WERI-Rb-1 (cell line): Measurements from ENCODE around the gene CHCHD1.
A peak's percentile ranks its signal among the peaks of the same experiment; 100 is the strongest.
"Not testable (repeated sequence)": the region's sequence is repeated elsewhere in the genome, so short reads cannot be mapped to it uniquely, and the experiment has no call there.

Experiments used
- DNase-seq: peaks from one replicate; pipeline ENCODE4 v3.0.0-alpha.2; 2020
- H3K27ac ChIP-seq: fragments of 250-450 bp; sonication (Bioruptor Pico); 2 replicates; pipeline ENCODE4 v1.5.1; 2020; ENCODE audit warnings: mild to moderate bottlenecking, moderate library complexity
- H3K27me3 ChIP-seq: fragments of 250-450 bp; sonication (Bioruptor Pico); 2 replicates; pipeline ENCODE4 v1.5.1; 2021; ENCODE audit warnings: mild to moderate bottlenecking, low read depth, moderate library complexity; ENCODE audit not compliant: insufficient read depth, severe bottlenecking
- H3K36me3 ChIP-seq: fragments of 250-450 bp; sonication (Bioruptor Pico); 2 replicates; pipeline ENCODE4 v1.5.1; 2020; ENCODE audit warnings: mild to moderate bottlenecking, moderate library complexity
- H3K4me3 ChIP-seq: 2 replicates; pipeline ENCODE4 v1.5.1; 2011; ENCODE audit warnings: low read depth, mild to moderate bottlenecking, control low read depth, low read length
- H3K9me3 ChIP-seq: fragments of 250-450 bp; sonication (Bioruptor Pico); 2 replicates; pipeline ENCODE4 v1.5.1; 2021; ENCODE audit warnings: mild to moderate bottlenecking, moderate library complexity; ENCODE audit not compliant: severe bottlenecking
- TF ChIP-seq, protein P1 (sequence below): IDR thresholded peaks from 2 replicates; pipeline ENCODE4 v1.5.1; 2011; ENCODE audit warnings: low read depth, mild to moderate bottlenecking, control low read depth, inconsistent platforms, low read length

The CHCHD1 gene

DNA sequence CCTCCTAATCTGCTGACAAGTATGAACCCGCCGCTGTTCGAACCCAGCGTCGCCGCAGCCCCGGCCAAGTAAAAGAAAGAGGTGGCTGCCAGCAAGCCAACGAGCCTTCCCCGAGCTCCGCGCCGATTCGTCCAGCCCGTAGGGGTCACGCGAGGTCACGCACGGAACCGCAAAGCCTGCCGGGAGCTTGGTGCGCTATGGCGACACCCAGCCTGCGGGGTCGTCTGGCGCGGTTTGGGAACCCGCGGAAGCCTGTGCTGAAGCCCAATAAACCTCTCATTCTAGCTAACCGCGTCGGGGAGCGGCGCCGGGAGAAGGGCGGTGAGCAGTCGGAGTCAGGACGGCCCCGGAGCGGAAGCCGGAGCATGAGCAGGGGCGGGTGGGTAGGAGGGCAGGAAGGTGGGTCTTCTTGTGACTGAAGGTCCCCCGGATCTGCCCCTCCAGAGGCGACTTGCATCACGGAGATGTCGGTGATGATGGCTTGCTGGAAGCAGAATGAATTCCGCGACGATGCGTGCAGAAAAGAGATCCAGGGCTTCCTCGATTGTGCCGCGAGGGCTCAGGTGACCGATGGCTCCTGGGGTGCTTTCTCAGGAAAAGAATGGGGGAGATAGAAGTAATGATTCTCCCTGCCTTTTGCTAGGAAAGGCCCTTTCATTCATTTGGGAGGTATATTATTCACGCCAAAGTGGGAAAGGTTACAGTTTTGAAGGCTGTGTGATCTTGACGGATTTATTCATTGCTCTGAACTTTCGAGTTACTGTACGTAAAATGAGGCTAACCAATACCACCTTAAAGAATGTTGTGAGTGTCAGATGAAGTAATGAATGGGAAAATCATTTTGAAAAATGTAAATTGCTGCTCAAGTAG lies at the start of gene CHCHD1:
Gene CHCHD1 (plus strand): TSS at position 170 of the 870 bp plus-strand sequence. CDS start 28 bp downstream, at position 198.
- H3K9me3 ChIP-seq, result no peaks in the 10 kb centered on the region
- TF ChIP-seq, protein P1, sequence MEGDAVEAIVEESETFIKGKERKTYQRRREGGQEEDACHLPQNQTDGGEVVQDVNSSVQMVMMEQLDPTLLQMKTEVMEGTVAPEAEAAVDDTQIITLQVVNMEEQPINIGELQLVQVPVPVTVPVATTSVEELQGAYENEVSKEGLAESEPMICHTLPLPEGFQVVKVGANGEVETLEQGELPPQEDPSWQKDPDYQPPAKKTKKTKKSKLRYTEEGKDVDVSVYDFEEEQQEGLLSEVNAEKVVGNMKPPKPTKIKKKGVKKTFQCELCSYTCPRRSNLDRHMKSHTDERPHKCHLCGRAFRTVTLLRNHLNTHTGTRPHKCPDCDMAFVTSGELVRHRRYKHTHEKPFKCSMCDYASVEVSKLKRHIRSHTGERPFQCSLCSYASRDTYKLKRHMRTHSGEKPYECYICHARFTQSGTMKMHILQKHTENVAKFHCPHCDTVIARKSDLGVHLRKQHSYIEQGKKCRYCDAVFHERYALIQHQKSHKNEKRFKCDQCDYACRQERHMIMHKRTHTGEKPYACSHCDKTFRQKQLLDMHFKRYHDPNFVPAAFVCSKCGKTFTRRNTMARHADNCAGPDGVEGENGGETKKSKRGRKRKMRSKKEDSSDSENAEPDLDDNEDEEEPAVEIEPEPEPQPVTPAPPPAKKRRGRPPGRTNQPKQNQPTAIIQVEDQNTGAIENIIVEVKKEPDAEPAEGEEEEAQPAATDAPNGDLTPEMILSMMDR, result no peak
- peak within 1 kb of the TSS; percentile 63 for H3K4me3 ChIP-seq
- no peaks in the 10 kb centered on the region for H3K27me3 ChIP-seq
- H3K27ac ChIP-seq, result peak within 1 kb of the TSS; percentile 89
- peaks cover 29% of the 10 kb centered on the region for H3K36me3 ChIP-seq
- DNase-seq, result peak; percentile 94

DNA sequence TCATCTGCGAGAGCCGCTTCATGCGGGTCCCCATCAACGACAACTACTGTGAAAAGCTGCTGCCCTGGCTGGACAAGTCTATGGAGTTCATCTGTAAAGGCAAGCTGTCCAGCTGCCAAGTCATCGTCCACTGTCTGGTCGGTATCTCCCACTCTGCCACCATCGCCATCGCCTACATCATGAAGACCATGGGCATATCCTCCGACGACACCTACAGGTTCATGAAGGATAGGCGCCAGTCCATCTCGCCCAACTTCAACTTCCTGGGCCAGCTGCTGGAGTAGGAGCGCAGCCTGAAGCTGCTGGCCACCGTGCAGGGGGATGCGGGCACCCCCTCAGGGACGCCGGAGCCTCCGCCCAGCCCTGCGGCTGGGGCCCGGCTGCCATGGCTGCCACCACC lies 49.4 kb upstream of the CHCHD1 start:
- no peak overlapping the region for H3K27ac ChIP-seq
- peaks cover 11% of the 10 kb centered on the region for H3K36me3 ChIP-seq
- no peaks in the 10 kb centered on the region for H3K9me3 ChIP-seq
- TF ChIP-seq, protein P1, result no peak
- no peaks in the 10 kb centered on the region for H3K27me3 ChIP-seq
- no peak overlapping the region for H3K4me3 ChIP-seq
- no peak for DNase-seq

DNA sequence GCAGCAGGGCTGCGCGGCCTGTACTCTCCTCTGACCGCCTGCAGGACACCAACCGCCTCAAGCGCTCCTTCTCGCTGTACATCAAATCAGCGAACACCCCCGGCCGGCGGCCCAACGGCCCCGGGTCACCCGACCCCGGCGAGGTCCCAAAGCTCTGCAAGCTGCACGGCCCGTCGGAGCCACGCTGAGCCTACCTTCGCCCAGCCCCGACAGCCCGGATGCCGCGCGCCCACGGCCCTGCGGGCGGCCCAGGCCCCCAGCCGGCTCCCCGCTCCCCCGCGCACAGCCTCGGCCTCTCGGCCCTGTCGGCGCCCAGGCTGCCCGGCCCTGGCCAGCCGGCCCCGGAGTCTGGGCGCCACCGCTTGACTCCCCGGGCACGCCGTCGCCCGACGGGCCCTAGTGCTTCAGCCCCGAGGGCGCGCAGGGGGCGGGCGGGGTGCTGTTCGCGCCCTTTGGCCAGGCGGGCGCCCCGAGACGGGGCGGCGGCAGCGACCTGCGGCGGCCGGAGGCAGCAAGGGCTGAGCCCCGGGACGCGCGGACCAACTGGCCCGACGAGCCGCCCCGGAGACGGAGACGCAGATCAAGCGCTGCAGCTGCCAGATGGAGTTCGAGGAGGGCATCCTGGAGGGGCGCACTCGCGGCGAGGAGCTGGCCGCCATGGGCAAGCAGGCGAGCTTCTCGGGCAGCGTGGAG lies 48.8 kb upstream of the CHCHD1 start:
- DNase-seq, result no peak

DNA sequence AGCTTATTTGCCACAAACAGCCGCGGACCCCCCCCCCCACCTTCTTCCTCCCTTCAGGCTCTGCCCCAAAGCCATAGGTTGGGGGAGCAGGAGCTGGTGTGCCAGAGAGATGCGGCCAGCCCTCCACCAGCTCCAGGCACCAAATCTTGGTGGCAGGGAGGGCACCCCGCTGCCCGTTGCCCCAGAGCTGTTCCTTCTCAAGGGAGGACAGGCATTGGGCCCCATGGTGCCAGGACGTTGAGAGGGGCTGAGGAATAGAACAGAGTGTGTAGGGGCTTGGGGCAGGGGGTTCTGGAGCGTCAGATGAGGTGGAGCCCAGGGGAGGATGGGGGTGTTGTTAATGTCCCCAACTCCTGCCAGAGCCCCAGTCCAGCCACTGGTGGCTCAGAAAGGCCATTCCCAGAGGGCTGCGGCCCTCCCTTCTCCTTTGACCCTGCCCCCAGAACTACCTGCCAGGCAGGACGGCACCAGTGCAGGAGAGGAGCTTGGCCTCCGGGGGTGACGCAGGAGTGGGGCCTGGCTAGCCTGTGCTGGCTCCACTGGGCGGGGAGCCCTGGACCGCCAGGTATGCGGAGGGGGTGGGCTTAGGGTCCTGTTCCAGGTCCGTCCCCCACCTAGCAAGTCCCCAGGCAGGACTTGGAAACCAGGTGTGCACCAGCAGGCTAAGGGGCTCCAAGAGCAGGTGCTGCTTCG lies 47.7 kb upstream of the CHCHD1 start:
- TF ChIP-seq, protein P1, result no peak
- DNase-seq, result no peak
- H3K9me3 ChIP-seq, result no peaks in the 10 kb centered on the region
- H3K36me3 ChIP-seq, result peaks cover 11% of the 10 kb centered on the region
- no peak overlapping the region for H3K4me3 ChIP-seq
- no peaks in the 10 kb centered on the region for H3K27me3 ChIP-seq
- no peak overlapping the region for H3K27ac ChIP-seq

More for the DNA sequence above, 48.8 kb upstream of the CHCHD1 start:
- no peak overlapping the region for H3K4me3 ChIP-seq
- H3K9me3 ChIP-seq, result no peaks in the 10 kb centered on the region
- H3K36me3 ChIP-seq, result peaks cover 11% of the 10 kb centered on the region
- TF ChIP-seq, protein P1, result no peak
- no peaks in the 10 kb centered on the region for H3K27me3 ChIP-seq
- H3K27ac ChIP-seq, result no peak overlapping the region

DNA sequence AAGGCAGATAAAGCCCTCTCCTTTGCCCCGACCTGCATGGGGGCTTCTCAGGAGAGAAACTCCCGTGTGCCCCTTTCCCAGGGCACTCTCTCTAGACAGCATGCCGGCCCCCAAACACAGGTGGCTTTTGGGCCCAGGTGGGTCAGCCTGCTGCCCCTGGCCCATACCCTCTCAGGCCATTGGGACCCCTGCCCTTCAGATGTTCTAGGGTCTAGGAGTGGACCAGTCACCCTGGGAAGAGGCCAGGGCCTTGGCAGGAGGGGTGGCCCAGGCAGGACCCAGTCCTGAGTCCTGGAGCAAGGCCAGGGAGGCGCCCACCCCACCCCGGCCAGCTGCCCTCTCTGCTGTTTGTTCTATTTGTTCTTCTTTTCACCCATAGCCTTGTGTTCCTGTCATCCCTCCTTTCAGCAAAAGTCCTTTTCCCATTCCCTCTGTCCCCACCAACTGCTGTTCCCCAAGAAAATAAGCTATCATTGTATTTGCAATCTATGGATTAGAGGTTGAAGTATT lies 47.0 kb upstream of the CHCHD1 start:
- TF ChIP-seq, protein P1, result no peak
- Histone ChIP-seq H3K4me3 (no peak overlapping the region), H3K36me3 (peaks cover 11% of the 10 kb centered on the region), H3K27ac (no peak overlapping the region), H3K9me3 (no peaks in the 10 kb centered on the region), H3K27me3 (no peaks in the 10 kb centered on the region)
- DNase-seq, result no peak

DNA sequence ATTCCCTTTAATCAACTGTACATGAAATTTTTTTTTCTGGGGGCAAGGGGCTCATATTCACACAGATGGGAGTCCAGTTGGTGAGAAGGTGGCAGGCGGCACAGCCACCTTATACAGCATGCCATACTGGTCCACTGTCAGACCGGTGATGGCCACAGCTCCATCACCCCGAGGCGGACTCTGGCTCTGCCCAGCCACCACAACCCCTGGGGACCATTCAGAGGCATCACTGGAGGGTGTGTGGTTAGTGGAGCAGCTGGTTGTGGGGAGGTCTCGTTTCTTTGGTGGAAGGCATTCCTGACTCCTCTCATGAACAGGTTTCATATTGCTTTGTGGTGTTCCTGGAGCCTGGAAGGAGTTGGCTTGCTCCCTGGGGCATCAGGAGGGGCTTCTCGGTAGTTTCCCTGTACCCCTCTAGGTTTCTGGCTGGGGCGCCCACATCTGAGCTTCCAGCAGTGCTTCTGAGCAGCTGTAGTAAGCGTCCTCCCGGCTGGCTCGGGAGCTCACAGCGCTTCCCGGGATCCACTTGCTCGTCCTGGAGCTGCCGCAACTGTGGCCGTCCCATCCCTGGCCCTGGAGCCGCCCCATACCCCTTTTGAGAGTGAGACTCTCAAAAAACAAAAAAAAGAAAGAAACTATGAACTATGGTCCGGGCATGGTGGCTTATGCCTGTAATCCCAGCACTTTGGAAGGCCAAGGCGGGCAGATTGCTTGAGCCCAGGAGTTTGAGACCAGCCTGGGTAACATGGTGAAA lies 41.2 kb upstream of the CHCHD1 start:
- H3K9me3 ChIP-seq, H3K27ac ChIP-seq, H3K27me3 ChIP-seq, H3K4me3 ChIP-seq, DNase-seq, H3K36me3 ChIP-seq: not testable (repeated sequence)
